HepG2 (cell line): Measurements from ENCODE around the gene FAM83C.

Source experiments
- CEBPB ChIP-seq: IDR thresholded peaks from 2 replicates; pipeline ENCODE4 v1.6.1; 2011; ENCODE audit warnings: low read depth, low read length, improper control_type of control experiment, borderline replicate concordance
- ELF3 ChIP-seq: IDR thresholded peaks from 2 replicates; pipeline ENCODE4 v1.6.1; 2016; ENCODE audit warnings: missing genetic modification reagents, missing compliant biosample characterization
- EP300 ChIP-seq, 3 experiments: sonication (generic) in 1 of 3; formaldehyde crosslinking in 1 of 3; IDR thresholded peaks; 2 replicates each; pipeline versions ENCODE4 v1.5.1 to v1.6.1; 2011 to 2020; ENCODE audit warnings: low read depth in 2 of 3, low read length in 2 of 3, borderline replicate concordance in 1 of 3, improper control_type of control experiment in 1 of 3, mild to moderate bottlenecking in 1 of 3, missing genetic modification reagents in 1 of 3, moderate library complexity in 1 of 3
- NCOA1 ChIP-seq: sonication (generic); formaldehyde crosslinking; IDR thresholded peaks from 2 replicates; pipeline ENCODE4 v1.9.0; 2021; ENCODE audit warnings: missing genetic modification reagents
- NFE2L2 ChIP-seq: fragments of 150-350 bp; IDR thresholded peaks from 2 replicates; pipeline ENCODE4 v1.6.1; 2014; ENCODE audit warnings: low read length
- POLR2A ChIP-seq, 2 experiments: IDR thresholded peaks; 2 replicates each; pipeline ENCODE4 v1.6.1; 2011; ENCODE audit warnings: low read depth in 2 of 2, low read length in 2 of 2, mild to moderate bottlenecking in 1 of 2, moderate library complexity in 1 of 2; ENCODE audit not compliant: insufficient read depth in 1 of 2
- RFX5 ChIP-seq: IDR thresholded peaks from 2 replicates; pipeline ENCODE4 v1.6.1; 2011; ENCODE audit warnings: low read depth, low read length, improper control_type of control experiment
- XBP1 ChIP-seq: sonication (generic); formaldehyde crosslinking; IDR thresholded peaks from 2 replicates; pipeline ENCODE4 v1.5.0; 2020; ENCODE audit warnings: missing genetic modification reagents
- ZNF121 ChIP-seq: sonication (generic); formaldehyde crosslinking; IDR thresholded peaks from 2 replicates; pipeline ENCODE4 v1.5.0; 2020; ENCODE audit warnings: mild to moderate bottlenecking, missing genetic modification reagents
- ZNF282 ChIP-seq: fragments of 450-650 bp; IDR thresholded peaks from 2 replicates; pipeline ENCODE4 v1.6.1; 2018; ENCODE audit not compliant: partially characterized antibody
- TF ChIP-seq, protein P1 (sequence below): sonication (generic); formaldehyde crosslinking; IDR thresholded peaks from 2 replicates; pipeline ENCODE4 v1.5.0; 2020; ENCODE audit warnings: mild to moderate bottlenecking, missing genetic modification reagents, moderate library complexity
- TF ChIP-seq, protein P2 (sequence below): sonication (generic); formaldehyde crosslinking; conservative IDR thresholded peaks from 2 replicates; pipeline ENCODE4 v1.8.1; 2023; ENCODE audit warnings: missing genetic modification reagents
- TF ChIP-seq, protein P3 (sequence below): sonication (generic); formaldehyde crosslinking; IDR thresholded peaks from 2 replicates; pipeline ENCODE4 v1.4.0; 2020; ENCODE audit warnings: missing genetic modification reagents
- TF ChIP-seq, protein P4 (sequence below): IDR thresholded peaks from 2 replicates; pipeline ENCODE4 v1.6.1; 2016; ENCODE audit warnings: missing compliant biosample characterization, missing genetic modification reagents, borderline replicate concordance

DNA sequence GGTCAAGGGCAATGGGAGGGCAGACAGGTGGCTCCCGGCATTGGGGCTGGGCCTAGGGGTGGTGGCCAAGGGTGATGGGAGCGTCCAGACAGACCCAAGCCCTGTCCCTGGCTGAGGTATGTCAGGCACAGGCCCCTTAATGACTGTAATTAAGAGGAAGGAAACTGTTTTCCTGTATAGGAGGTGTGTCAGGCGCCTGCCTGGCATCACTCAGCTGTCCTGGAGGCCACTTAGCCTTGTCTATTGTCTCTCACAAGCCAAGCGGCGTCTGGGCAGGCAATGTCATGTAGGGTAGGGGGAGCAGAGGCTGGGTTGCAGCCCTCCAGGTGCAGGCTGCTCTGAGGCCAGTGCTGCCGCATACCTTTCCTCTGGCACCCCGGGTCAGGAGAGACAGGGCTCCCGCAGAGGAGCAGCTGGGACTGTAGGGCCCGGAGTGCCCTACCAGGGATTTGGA is 3.9 kb upstream of the FAM83C start:
- TF ChIP-seq ELF3 (CRISPR knock-in tag) (no peak), RFX5 (no peak), XBP1 (no peak), POLR2A (IDR thresholded peaks at IDR 0.05; ENCODE audit: insufficient read depth in 1 of 2, low read depth in 2 of 2, low read length in 2 of 2) (no peak), EP300 (IDR thresholded peaks at IDR 0.05; ENCODE audit: low read depth in 2 of 2, low read length in 2 of 2) (no peak), EP300 (CRISPR knock-in tag; IDR thresholded peaks at IDR 0.05; ENCODE audit: borderline replicate concordance) (no peak), NFE2L2 (no peak), CEBPB (no peak), NCOA1 (no peak), ZNF121 (CRISPR knock-in tag) (no peak), ZNF282 (no peak)
- TF ChIP-seq, protein P1, sequence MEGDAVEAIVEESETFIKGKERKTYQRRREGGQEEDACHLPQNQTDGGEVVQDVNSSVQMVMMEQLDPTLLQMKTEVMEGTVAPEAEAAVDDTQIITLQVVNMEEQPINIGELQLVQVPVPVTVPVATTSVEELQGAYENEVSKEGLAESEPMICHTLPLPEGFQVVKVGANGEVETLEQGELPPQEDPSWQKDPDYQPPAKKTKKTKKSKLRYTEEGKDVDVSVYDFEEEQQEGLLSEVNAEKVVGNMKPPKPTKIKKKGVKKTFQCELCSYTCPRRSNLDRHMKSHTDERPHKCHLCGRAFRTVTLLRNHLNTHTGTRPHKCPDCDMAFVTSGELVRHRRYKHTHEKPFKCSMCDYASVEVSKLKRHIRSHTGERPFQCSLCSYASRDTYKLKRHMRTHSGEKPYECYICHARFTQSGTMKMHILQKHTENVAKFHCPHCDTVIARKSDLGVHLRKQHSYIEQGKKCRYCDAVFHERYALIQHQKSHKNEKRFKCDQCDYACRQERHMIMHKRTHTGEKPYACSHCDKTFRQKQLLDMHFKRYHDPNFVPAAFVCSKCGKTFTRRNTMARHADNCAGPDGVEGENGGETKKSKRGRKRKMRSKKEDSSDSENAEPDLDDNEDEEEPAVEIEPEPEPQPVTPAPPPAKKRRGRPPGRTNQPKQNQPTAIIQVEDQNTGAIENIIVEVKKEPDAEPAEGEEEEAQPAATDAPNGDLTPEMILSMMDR: no peak
- TF ChIP-seq, protein P2, sequence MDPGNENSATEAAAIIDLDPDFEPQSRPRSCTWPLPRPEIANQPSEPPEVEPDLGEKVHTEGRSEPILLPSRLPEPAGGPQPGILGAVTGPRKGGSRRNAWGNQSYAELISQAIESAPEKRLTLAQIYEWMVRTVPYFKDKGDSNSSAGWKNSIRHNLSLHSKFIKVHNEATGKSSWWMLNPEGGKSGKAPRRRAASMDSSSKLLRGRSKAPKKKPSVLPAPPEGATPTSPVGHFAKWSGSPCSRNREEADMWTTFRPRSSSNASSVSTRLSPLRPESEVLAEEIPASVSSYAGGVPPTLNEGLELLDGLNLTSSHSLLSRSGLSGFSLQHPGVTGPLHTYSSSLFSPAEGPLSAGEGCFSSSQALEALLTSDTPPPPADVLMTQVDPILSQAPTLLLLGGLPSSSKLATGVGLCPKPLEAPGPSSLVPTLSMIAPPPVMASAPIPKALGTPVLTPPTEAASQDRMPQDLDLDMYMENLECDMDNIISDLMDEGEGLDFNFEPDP (CRISPR knock-in tag): no peak
- TF ChIP-seq, protein P3, sequence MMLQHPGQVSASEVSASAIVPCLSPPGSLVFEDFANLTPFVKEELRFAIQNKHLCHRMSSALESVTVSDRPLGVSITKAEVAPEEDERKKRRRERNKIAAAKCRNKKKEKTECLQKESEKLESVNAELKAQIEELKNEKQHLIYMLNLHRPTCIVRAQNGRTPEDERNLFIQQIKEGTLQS (CRISPR knock-in tag): no peak
- TF ChIP-seq, protein P4, sequence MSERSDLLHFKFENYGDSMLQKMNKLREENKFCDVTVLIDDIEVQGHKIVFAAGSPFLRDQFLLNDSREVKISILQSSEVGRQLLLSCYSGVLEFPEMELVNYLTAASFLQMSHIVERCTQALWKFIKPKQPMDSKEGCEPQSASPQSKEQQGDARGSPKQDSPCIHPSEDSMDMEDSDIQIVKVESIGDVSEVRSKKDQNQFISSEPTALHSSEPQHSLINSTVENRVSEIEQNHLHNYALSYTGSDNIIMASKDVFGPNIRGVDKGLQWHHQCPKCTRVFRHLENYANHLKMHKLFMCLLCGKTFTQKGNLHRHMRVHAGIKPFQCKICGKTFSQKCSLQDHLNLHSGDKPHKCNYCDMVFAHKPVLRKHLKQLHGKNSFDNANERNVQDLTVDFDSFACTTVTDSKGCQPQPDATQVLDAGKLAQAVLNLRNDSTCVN (CRISPR knock-in tag): no peak
